ENCODE results near the gene NAA38.

DNA sequence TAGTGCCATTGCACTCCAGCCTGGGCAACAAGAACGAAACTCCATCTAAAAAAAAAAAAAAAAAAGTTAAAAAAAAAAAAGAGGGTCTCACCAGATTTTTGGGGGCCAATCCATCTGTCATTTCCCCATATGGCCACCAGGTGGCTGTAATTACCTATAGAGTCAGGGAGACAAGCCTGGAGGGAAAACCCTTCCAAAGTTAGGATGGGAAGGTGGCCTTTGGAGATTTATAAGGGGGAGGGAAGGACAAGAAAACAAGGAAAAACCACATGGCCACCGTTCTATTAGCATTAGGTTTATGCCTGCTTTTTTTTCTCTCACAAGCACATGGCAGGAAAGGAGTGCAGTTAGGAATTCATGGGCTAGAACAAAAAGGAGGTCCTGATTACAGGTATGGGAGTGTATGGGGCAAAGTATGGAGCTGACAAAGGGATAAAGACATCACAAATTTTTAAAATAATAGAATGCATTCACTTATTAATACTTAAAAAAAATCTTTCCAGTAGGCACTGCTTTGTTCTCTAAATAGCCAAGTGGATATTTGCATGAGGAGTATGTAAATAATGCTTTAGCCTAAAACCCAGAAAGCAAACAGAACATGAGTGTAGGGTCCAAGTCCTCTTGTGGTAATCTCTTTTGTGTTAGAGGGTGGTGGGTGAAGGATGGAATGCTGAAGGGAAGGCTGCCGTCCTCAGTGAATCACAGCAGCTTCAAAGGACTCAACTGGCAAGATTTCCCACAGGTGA lies 5.5 kb upstream of the NAA38 start:
- TF ChIP-seq, protein P1, sequence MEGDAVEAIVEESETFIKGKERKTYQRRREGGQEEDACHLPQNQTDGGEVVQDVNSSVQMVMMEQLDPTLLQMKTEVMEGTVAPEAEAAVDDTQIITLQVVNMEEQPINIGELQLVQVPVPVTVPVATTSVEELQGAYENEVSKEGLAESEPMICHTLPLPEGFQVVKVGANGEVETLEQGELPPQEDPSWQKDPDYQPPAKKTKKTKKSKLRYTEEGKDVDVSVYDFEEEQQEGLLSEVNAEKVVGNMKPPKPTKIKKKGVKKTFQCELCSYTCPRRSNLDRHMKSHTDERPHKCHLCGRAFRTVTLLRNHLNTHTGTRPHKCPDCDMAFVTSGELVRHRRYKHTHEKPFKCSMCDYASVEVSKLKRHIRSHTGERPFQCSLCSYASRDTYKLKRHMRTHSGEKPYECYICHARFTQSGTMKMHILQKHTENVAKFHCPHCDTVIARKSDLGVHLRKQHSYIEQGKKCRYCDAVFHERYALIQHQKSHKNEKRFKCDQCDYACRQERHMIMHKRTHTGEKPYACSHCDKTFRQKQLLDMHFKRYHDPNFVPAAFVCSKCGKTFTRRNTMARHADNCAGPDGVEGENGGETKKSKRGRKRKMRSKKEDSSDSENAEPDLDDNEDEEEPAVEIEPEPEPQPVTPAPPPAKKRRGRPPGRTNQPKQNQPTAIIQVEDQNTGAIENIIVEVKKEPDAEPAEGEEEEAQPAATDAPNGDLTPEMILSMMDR (IDR thresholded peaks at IDR 0.05) = peak; percentile 82 to 89 (median 89)
- no peak for TF ChIP-seq POLR2A (IDR thresholded peaks at IDR 0.05; ENCODE audit: low read depth)

Data from esophagus muscularis mucosa (tissue), 3 donors.